ENCODE data around the gene CRB1.

The CRB1 gene

DNA sequence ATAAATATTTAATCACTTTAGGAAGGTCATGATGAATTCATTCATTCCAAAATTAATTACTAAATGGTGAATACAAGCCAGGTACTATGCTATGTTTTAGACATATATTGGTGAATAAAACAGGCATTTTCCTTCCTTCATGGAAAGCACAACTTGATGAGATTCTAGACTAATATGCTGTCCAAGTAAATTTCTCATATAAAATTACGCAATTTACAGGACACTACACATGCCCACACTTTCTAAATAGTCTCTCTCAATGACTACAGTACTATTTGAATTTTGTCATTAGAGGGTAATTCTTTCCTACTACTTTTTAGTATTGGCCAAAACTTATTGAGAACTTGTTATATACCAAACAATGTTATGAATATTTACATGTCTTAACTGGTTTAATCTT lies 150.6 kb downstream of the CRB1 start:
- Histone ChIP-seq H3K4me1 (ENCODE audit: control insufficient read depth, insufficient read depth, low read length) (no peaks in the 10 kb centered on the region), H3K36me3 (ENCODE audit: control insufficient read depth in 2 of 2, insufficient read depth in 1 of 2, low read length in 2 of 2) (no peaks in the 10 kb centered on the region), H3K4me3 (ENCODE audit: low read depth, low read length) (no peak overlapping the region), H3K9me3 (ENCODE audit: control insufficient read depth, insufficient read depth, low read depth, low read length) (no peaks in the 10 kb centered on the region), H3K27ac (ENCODE audit: extremely low read depth, low read depth, low read length) (no peak overlapping the region)
- POLR2A ChIA-PET = no interaction called here
- CTCF ChIA-PET = no interaction called here
- TF ChIP-seq ZNF146 (tag by site-specific recombination; IDR thresholded peaks at IDR 0.05) (no peak), HOXA7 (CRISPR knock-in tag; IDR thresholded peaks at IDR 0.05; ENCODE audit: borderline replicate concordance) (no peak), ZBTB20 (tag by site-specific recombination; IDR thresholded peaks at IDR 0.05) (no peak), SETDB1 (IDR thresholded peaks at IDR 0.05; ENCODE audit: insufficient read length, low read length) (no peak), ZBTB8A (tag by site-specific recombination; IDR thresholded peaks at IDR 0.05) (no peak), ZEB2 (tag by site-specific recombination; IDR thresholded peaks at IDR 0.05) (no peak), ZNF121 (tag by site-specific recombination; IDR thresholded peaks at IDR 0.05) (no peak), TCF7L2 (IDR thresholded peaks at IDR 0.05; ENCODE audit: borderline replicate concordance, low read depth, low read length) (no peak), ZNF37A (tag by site-specific recombination; IDR thresholded peaks at IDR 0.05) (no peak), YY2 (tag by site-specific recombination; IDR thresholded peaks at IDR 0.05) (no peak), YY1 (tag by site-specific recombination; IDR thresholded peaks at IDR 0.05) (no peak), GLI2 (tag by site-specific recombination; IDR thresholded peaks at IDR 0.05; ENCODE audit: borderline replicate concordance, low read depth) (no peak), ZNF155 (tag by site-specific recombination; IDR thresholded peaks at IDR 0.05) (no peak), ZNF571 (tag by site-specific recombination; IDR thresholded peaks at IDR 0.05) (no peak), SP2 (tag by site-specific recombination; IDR thresholded peaks at IDR 0.05) (no peak), ZBTB17 (tag by site-specific recombination; IDR thresholded peaks at IDR 0.05) (no peak), ZNF138 (tag by site-specific recombination; IDR thresholded peaks at IDR 0.05; ENCODE audit: borderline replicate concordance) (no peak)
- TF ChIP-seq, protein P1, sequence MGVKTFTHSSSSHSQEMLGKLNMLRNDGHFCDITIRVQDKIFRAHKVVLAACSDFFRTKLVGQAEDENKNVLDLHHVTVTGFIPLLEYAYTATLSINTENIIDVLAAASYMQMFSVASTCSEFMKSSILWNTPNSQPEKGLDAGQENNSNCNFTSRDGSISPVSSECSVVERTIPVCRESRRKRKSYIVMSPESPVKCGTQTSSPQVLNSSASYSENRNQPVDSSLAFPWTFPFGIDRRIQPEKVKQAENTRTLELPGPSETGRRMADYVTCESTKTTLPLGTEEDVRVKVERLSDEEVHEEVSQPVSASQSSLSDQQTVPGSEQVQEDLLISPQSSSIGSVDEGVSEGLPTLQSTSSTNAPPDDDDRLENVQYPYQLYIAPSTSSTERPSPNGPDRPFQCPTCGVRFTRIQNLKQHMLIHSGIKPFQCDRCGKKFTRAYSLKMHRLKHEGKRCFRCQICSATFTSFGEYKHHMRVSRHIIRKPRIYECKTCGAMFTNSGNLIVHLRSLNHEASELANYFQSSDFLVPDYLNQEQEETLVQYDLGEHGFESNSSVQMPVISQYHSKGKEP (tag by site-specific recombination; IDR thresholded peaks at IDR 0.05) = no peak
- TF ChIP-seq, protein P2, sequence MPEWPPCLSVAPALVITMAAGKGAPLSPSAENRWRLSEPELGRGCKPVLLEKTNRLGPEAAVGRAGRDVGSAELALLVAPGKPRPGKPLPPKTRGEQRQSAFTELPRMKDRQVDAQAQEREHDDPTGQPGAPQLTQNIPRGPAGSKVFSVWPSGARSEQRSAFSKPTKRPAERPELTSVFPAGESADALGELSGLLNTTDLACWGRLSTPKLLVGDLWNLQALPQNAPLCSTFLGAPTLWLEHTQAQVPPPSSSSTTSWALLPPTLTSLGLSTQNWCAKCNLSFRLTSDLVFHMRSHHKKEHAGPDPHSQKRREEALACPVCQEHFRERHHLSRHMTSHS (tag by site-specific recombination; IDR thresholded peaks at IDR 0.05) = no peak
- TF ChIP-seq, protein P3, sequence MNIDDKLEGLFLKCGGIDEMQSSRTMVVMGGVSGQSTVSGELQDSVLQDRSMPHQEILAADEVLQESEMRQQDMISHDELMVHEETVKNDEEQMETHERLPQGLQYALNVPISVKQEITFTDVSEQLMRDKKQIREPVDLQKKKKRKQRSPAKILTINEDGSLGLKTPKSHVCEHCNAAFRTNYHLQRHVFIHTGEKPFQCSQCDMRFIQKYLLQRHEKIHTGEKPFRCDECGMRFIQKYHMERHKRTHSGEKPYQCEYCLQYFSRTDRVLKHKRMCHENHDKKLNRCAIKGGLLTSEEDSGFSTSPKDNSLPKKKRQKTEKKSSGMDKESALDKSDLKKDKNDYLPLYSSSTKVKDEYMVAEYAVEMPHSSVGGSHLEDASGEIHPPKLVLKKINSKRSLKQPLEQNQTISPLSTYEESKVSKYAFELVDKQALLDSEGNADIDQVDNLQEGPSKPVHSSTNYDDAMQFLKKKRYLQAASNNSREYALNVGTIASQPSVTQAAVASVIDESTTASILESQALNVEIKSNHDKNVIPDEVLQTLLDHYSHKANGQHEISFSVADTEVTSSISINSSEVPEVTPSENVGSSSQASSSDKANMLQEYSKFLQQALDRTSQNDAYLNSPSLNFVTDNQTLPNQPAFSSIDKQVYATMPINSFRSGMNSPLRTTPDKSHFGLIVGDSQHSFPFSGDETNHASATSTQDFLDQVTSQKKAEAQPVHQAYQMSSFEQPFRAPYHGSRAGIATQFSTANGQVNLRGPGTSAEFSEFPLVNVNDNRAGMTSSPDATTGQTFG (tag by site-specific recombination; IDR thresholded peaks at IDR 0.05; ENCODE audit: borderline replicate concordance) = no peak

DNA sequence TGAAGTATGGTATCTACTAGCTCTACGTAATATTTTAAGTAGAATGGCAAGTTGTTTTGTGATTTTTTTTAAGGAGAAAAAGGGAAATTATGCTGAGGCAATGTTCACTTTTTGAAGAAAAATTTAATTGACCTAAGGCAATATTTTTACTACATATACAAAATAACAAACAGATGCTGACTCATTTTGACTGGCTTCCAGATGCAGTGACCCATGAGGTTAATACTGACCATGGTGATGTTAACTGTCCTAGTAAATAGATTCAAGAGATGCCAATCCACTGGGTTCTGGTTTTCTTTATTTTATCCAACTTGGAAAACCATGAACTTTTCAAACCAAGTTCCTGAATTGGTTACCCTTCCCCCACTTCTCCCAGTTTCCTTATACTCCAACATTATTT lies 154.9 kb downstream of the CRB1 start:
- Histone ChIP-seq H3K4me1 (ENCODE audit: control insufficient read depth, insufficient read depth, low read length) (no peaks in the 10 kb centered on the region), H3K4me3 (ENCODE audit: low read depth, low read length) (no peak overlapping the region), H3K9me3 (ENCODE audit: control insufficient read depth, insufficient read depth, low read depth, low read length) (no peaks in the 10 kb centered on the region), H3K36me3 (ENCODE audit: control insufficient read depth in 2 of 2, insufficient read depth in 1 of 2, low read length in 2 of 2) (no peaks in the 10 kb centered on the region), H3K27ac (ENCODE audit: extremely low read depth, low read depth, low read length) (no peak overlapping the region)
- CTCF ChIA-PET = no interaction called here
- POLR2A ChIA-PET = no interaction called here
- TF ChIP-seq, protein P4, sequence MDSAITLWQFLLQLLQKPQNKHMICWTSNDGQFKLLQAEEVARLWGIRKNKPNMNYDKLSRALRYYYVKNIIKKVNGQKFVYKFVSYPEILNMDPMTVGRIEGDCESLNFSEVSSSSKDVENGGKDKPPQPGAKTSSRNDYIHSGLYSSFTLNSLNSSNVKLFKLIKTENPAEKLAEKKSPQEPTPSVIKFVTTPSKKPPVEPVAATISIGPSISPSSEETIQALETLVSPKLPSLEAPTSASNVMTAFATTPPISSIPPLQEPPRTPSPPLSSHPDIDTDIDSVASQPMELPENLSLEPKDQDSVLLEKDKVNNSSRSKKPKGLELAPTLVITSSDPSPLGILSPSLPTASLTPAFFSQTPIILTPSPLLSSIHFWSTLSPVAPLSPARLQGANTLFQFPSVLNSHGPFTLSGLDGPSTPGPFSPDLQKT (IDR thresholded peaks at IDR 0.05; ENCODE audit: borderline replicate concordance, low read depth, low read length) = no peak
- TF ChIP-seq SCRT2 (tag by site-specific recombination; IDR thresholded peaks at IDR 0.05) (no peak), ZNF157 (tag by site-specific recombination; IDR thresholded peaks at IDR 0.05) (no peak), ZBTB20 (tag by site-specific recombination; IDR thresholded peaks at IDR 0.05) (no peak), ZNF530 (tag by site-specific recombination; IDR thresholded peaks at IDR 0.05; ENCODE audit: low read depth) (no peak), ZNF223 (tag by site-specific recombination; IDR thresholded peaks at IDR 0.05) (no peak), ZNF785 (tag by site-specific recombination; IDR thresholded peaks at IDR 0.05) (no peak), ZNF146 (tag by site-specific recombination; IDR thresholded peaks at IDR 0.05) (no peak), ZNF214 (tag by site-specific recombination; IDR thresholded peaks at IDR 0.05; ENCODE audit: borderline replicate concordance) (no peak), ZNF473 (tag by site-specific recombination; IDR thresholded peaks at IDR 0.05) (no peak), ZNF121 (tag by site-specific recombination; IDR thresholded peaks at IDR 0.05) (no peak), KLF7 (tag by site-specific recombination; IDR thresholded peaks at IDR 0.05; ENCODE audit: borderline replicate concordance) (no peak)
- TF ChIP-seq, protein P5, sequence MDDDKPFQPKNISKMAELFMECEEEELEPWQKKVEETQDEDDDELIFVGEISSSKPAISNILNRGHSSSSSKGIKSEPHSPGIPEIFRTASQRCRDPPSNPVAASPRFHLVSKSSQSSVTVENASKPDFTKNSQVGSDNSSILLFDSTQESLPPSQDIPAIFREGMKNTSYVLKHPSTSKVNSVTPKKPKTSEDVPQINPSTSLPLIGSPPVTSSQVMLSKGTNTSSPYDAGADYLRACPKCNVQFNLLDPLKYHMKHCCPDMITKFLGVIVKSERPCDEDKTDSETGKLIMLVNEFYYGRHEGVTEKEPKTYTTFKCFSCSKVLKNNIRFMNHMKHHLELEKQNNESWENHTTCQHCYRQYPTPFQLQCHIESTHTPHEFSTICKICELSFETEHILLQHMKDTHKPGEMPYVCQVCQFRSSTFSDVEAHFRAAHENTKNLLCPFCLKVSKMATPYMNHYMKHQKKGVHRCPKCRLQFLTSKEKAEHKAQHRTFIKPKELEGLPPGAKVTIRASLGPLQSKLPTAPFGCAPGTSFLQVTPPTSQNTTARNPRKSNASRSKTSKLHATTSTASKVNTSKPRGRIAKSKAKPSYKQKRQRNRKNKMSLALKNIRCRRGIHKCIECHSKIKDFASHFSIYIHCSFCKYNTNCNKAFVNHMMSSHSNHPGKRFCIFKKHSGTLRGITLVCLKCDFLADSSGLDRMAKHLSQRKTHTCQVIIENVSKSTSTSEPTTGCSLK (tag by site-specific recombination; IDR thresholded peaks at IDR 0.05) = no peak
